GM21423 (cell line): ENCODE measurements around the gene ZNF467.

Experiments used
- ATAC-seq: cut with Tn5 transposase; IDR thresholded peaks from one replicate; pipeline ENCODE4 v1.9.1; 2021; ENCODE audit warnings: mild to moderate bottlenecking, moderate library complexity; ENCODE audit not compliant: unreplicated experiment

ZNF467 gene, protein sequence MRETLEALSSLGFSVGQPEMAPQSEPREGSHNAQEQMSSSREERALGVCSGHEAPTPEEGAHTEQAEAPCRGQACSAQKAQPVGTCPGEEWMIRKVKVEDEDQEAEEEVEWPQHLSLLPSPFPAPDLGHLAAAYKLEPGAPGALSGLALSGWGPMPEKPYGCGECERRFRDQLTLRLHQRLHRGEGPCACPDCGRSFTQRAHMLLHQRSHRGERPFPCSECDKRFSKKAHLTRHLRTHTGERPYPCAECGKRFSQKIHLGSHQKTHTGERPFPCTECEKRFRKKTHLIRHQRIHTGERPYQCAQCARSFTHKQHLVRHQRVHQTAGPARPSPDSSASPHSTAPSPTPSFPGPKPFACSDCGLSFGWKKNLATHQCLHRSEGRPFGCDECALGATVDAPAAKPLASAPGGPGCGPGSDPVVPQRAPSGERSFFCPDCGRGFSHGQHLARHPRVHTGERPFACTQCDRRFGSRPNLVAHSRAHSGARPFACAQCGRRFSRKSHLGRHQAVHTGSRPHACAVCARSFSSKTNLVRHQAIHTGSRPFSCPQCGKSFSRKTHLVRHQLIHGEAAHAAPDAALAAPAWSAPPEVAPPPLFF

GRCh38 chr7:149773446-149774236 is at the start of gene ZNF467:
TSS of gene ZNF467 (minus strand) at chr7:149773588. CDS start at chr7:149771032, 2,556 bp downstream.
- ATAC-seq = no peak

GRCh38 chr7:149822353-149822943 is 49.1 kb upstream of the ZNF467 start:
- ATAC-seq = no peak

GRCh38 chr7:149821191-149822148 is 48.1 kb upstream of the ZNF467 start:
- no peak for ATAC-seq

DNA sequence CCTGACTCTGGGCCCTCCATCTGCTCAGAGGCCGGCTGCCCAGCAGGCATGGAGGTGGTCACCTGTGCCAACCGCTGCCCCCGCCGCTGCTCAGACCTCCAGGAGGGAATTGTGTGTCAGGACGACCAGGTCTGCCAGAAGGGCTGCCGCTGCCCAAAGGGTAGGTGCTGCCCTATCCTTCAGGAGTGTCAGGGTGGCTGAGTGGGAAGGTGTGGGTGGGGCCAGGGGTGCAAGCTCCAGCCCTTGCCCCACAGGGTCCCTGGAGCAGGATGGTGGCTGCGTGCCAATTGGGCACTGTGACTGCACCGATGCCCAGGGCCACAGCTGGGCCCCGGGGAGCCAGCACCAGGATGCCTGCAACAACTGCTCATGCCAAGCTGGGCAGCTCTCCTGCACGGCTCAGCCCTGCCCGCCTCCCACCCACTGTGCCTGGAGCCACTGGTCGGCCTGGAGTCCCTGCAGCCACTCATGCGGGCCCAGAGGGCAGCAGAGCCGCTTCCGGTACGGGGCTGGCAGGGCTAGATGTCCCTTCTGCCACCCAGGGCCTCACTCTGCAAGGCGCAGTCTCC is 47.3 kb upstream of the ZNF467 start:
- ATAC-seq = no peak

- ATAC-seq = no peak
These were observed 46.6 kb upstream of the ZNF467 start for GRCh38 chr7:149819961-149820340.

DNA sequence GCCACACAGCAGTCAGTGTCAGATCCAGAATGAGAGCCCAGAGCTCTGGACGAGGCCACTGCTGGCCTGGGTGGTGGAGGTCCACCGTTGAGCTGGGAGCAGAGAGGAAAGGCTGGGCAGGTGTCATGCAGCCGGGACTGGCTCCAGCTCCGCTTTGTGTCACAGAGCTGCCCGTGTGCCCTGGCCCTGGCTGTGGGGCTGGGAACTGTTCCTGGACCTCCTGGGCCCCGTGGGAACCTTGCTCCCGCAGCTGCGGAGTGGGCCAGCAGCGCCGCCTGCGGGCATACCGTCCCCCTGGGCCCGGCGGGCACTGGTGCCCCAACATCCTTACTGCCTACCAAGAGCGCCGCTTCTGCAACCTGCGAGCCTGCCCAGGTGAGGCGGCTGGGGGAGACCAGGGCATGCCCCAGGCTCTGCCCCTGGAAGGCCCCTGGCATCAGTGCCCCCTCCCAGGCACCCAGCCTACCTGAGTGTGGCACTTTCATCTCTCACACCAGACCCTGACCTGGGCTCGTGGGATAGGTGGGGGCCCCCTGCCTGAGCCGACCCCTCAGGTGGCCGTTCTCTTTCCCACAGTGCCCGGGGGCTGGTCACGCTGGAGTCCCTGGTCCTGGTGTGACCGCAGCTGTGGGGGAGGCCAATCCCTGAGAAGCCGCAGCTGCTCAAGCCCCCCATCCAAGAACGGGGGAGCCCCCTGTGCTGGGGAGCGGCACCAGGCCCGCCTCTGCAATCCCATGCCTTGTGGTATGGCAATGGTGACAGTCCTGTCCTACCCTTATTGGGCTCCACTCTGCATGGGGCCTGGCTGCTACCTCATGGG is 46.0 kb upstream of the ZNF467 start:
- no peak for ATAC-seq

GRCh38 chr7:149818536-149818840 is 45.1 kb upstream of the ZNF467 start:
- ATAC-seq = no peak

- no peak for ATAC-seq
These were observed 44.6 kb upstream of the ZNF467 start for GRCh38 chr7:149817836-149818535.

DNA sequence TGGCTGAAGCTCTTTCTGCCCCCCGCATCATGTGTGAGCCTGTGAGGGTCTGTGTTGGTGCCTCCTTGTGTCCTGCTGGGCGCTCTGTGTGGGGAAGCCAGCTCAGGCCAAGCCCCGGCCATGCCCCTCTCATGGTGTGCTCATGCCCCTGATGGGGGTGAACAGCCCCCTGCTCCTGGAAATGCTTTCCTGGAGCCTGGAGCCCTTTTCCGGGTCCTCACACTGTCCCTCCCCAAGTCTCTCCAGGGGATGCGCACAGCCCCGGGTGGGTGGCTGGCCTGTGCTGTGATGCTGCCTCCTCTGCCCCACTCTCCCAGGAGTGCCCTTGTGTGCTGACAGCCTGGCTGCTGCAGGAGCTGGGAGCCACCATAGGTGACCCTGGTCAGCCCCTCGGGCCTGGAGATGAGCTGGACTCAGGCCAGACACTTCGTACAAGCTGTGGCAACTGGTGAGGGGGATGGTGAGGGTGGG is 43.9 kb upstream of the ZNF467 start:
- no peak for ATAC-seq

- ATAC-seq = no peak
These were observed 43.4 kb upstream of the ZNF467 start for GRCh38 chr7:149816794-149817193.

- ATAC-seq = no peak
These were observed 42.9 kb upstream of the ZNF467 start for GRCh38 chr7:149816267-149816751.

GRCh38 chr7:149815661-149816266 is 42.4 kb upstream of the ZNF467 start:
- ATAC-seq = no peak

DNA sequence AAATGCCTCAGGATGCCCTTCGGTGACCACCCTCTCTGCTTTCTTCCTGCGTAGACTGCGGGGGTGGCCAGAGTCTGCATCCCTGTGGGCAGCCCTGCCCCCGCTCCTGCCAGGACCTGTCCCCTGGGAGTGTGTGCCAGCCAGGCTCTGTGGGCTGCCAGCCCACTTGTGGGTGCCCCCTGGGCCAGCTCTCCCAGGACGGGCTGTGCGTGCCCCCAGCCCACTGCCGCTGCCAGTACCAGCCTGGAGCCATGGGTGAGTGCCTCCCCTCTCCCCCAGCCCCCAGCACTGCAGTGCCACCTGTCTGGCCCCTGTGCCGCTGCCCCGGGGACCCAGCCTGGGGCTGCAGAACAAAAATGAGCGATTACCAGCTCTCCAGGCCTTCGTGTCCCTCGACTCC is 41.7 kb upstream of the ZNF467 start:
- no peak for ATAC-seq

GRCh38 chr7:149814494-149814893 is 41.1 kb upstream of the ZNF467 start:
- no peak for ATAC-seq

- no peak for ATAC-seq
These were observed 40.1 kb upstream of the ZNF467 start for GRCh38 chr7:149813254-149814035.

- ATAC-seq = no peak
These were observed 38.6 kb upstream of the ZNF467 start for GRCh38 chr7:149811831-149812490.

DNA sequence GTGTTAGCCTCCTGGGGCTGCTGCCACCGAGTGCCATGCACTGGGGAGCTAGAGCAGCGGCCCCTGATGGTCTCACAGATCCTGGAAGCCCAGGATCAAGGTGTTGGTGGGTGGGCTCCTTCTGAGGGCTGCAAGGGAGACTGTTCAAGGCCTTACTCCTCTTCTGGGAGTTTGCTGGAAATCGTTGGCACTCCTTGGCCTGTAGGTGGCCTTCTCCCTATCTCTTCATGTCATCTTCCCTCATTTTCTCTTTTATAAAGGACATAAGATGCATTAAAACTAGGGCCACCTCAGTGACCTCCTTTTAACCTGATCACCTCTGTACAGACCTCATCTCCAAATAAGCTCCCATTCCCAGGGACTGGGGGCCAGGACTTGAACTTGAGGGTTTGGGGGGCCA is 37.8 kb upstream of the ZNF467 start:
- no peak for ATAC-seq
